Stimulated activated naive B cell treated with anti-CD40 and anti-IgM and Interleukin-4, amounts not matched to agents 10 μg/mL and 1 μg/mL and 100 μg/mL, for 72 hours (primary cell): ENCODE measurements around the gene NOL4.

Source experiments
- ATAC-seq, 2 donors: fragments of 150-1000 bp; cut with Tn5 transposase; replicated peaks; 2 replicates each; pipeline ENCODE4 v1.10.0; 2021; ENCODE audit warnings: moderate library complexity in 1 of 2
- DNase-seq: peaks from one replicate; pipeline ENCODE4 v3.0.0; 2021
- H3K27ac Mint-ChIP-seq: one replicate; pipeline ENCODE4 v1.8.0; 2022; ENCODE audit warnings: mild to moderate bottlenecking, mixed read lengths
- H3K27me3 Mint-ChIP-seq, 2 donors: one replicate each; pipeline ENCODE4 v1.8.0; 2022; ENCODE audit warnings: mixed read lengths in 2 of 2
- H3K36me3 Mint-ChIP-seq, 2 donors: one replicate each; pipeline ENCODE4 v1.8.0; 2022; ENCODE audit warnings: mixed read lengths in 2 of 2, mild to moderate bottlenecking in 1 of 2
- H3K4me1 Mint-ChIP-seq, 2 donors: one replicate each; pipeline ENCODE4 v1.8.0; 2022; ENCODE audit warnings: mixed read lengths in 2 of 2, mild to moderate bottlenecking in 1 of 2
- H3K4me3 Mint-ChIP-seq, 2 donors: one replicate each; pipeline ENCODE4 v1.8.0; 2022; ENCODE audit warnings: mild to moderate bottlenecking in 2 of 2, mixed read lengths in 2 of 2, moderate library complexity in 1 of 2
- H3K9me3 Mint-ChIP-seq, 2 donors: one replicate each; pipeline ENCODE4 v1.8.0; 2022; ENCODE audit warnings: mixed read lengths in 2 of 2, mild to moderate bottlenecking in 1 of 2

NOL4 gene

DNA sequence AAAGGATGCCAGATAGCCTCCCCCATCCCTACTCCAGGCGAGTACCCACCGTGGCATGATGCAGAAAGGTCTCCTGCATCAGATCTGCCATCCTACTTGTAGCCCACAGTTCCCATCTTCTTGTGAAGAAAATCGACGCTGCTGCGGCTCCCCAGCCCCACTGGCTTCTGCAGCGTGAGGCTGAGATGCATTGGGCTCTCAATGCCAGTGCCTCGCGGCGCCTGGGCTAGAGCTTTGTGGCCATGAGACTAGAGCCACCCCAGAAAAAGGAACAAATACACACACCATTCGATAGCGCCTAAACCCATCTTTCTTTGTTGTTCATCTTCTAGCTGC is 2.8 kb downstream of the NOL4 start:
- Mint-ChIP-seq H3K27ac (no peak overlapping the region), H3K36me3 (no peaks in the 10 kb centered on the region), H3K9me3 (peaks cover 0 to 1% of the 10 kb centered on the region in 2 donors), H3K4me3 (peak overlapping the region; percentile 46), H3K27me3 (peaks cover 40 to 54% of the 10 kb centered on the region in 2 donors), H3K4me1 (peaks cover 10 to 15% of the 10 kb centered on the region in 2 donors)
- DNase-seq: no peak
- ATAC-seq: peak in 1 of 2 donors; percentile 10

- Mint-ChIP-seq H3K27ac (no peak overlapping the region), H3K9me3 (peaks cover 0 to 3% of the 10 kb centered on the region in 2 donors), H3K4me1 (peaks cover 10 to 15% of the 10 kb centered on the region in 2 donors), H3K27me3 (peaks cover 39 to 52% of the 10 kb centered on the region in 2 donors), H3K36me3 (no peaks in the 10 kb centered on the region), H3K4me3 (no peak overlapping the region)
- no peak for ATAC-seq
- no peak for DNase-seq
These were observed 4.5 kb downstream of the NOL4 start for GRCh38 chr18:34220081-34220815.

GRCh38 chr18:34219651-34220050 is 5.1 kb downstream of the NOL4 start:
- H3K4me3 Mint-ChIP-seq: no peak overlapping the region
- no peak for ATAC-seq

GRCh38 chr18:34212511-34212910 is 12.2 kb downstream of the NOL4 start:
- no peak for ATAC-seq
- no peaks in the 10 kb centered on the region for H3K4me1 Mint-ChIP-seq
- no peak overlapping the region for H3K27ac Mint-ChIP-seq
- H3K27me3 Mint-ChIP-seq: no peaks in the 10 kb centered on the region
- DNase-seq: no peak
- peaks cover 0 to 1% of the 10 kb centered on the region in 2 donors for H3K9me3 Mint-ChIP-seq
- H3K4me3 Mint-ChIP-seq: no peak overlapping the region
- no peaks in the 10 kb centered on the region for H3K36me3 Mint-ChIP-seq

More at GRCh38 chr18:34219651-34220050, 5.1 kb downstream of the NOL4 start:
- DNase-seq: no peak
- H3K9me3 Mint-ChIP-seq: peaks cover 0 to 3% of the 10 kb centered on the region in 2 donors
- H3K36me3 Mint-ChIP-seq: no peaks in the 10 kb centered on the region
- peaks cover 10 to 15% of the 10 kb centered on the region in 2 donors for H3K4me1 Mint-ChIP-seq
- no peak overlapping the region for H3K27ac Mint-ChIP-seq
- H3K27me3 Mint-ChIP-seq: peaks cover 33 to 46% of the 10 kb centered on the region in 2 donors

- H3K9me3 Mint-ChIP-seq: no peaks in the 10 kb centered on the region
- no peak overlapping the region for H3K27ac Mint-ChIP-seq
- no peaks in the 10 kb centered on the region for H3K4me1 Mint-ChIP-seq
- H3K27me3 Mint-ChIP-seq: no peaks in the 10 kb centered on the region
- no peak for DNase-seq
- H3K4me3 Mint-ChIP-seq: no peak overlapping the region
- ATAC-seq: no peak
- H3K36me3 Mint-ChIP-seq: no peaks in the 10 kb centered on the region
These were observed 17.3 kb downstream of the NOL4 start for GRCh38 chr18:34207344-34207851.

- Mint-ChIP-seq H3K36me3 (no peaks in the 10 kb centered on the region), H3K4me3 (no peak overlapping the region), H3K27me3 (no peaks in the 10 kb centered on the region), H3K4me1 (no peaks in the 10 kb centered on the region), H3K27ac (no peak overlapping the region), H3K9me3 (no peaks in the 10 kb centered on the region)
- ATAC-seq (no peak), DNase-seq (no peak)
These were observed 20.8 kb downstream of the NOL4 start for GRCh38 chr18:34203866-34204265.

DNA sequence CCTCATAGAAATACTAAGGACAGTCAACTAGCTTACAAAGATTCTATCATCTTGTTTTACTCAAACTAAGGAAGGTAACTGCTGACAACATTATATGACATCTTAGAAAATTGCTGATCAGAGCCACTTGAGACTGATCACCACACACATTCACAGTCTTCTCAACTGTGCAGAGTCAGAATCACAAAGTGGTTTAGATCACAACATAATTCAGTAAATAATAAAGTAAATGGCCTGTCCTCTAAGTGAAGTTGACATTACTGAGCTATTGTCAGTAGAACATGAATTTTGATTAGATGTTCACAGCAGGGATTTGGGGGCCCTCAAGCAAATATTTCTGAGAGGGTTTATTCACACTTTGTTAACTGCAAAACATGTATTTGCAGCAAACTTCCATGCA is 28.5 kb downstream of the NOL4 start:
- peaks cover 0 to 2% of the 10 kb centered on the region in 2 donors for H3K9me3 Mint-ChIP-seq
- H3K4me3 Mint-ChIP-seq: no peak overlapping the region
- no peaks in the 10 kb centered on the region for H3K4me1 Mint-ChIP-seq
- H3K36me3 Mint-ChIP-seq: no peaks in the 10 kb centered on the region
- no peak for ATAC-seq
- DNase-seq: no peak
- H3K27ac Mint-ChIP-seq: no peak overlapping the region
- no peaks in the 10 kb centered on the region for H3K27me3 Mint-ChIP-seq

DNA sequence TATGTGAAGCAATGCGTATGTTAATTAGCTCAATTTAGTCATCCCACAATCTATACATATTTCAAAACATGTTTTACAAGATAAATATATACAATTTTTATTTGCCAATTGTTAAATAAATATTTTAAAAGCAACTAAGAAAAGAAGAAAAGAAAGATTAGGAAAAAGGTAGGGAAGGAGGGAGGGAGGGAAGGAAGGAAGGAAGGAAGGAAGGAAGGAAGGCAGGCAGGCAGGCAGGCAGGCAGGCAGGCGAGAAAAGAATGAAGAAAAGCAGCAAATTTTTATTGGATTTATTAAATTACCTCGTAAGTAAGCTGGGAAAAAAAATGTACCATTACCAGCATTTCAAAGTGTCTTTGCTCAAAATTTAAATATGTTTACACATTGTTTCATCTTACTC is 30.5 kb downstream of the NOL4 start:
- H3K27me3 Mint-ChIP-seq: no peaks in the 10 kb centered on the region
- H3K9me3 Mint-ChIP-seq: peaks cover 0 to 2% of the 10 kb centered on the region in 2 donors
- H3K36me3 Mint-ChIP-seq: no peaks in the 10 kb centered on the region
- ATAC-seq (no peak), DNase-seq (no peak)
- no peak overlapping the region for H3K27ac Mint-ChIP-seq
- no peak overlapping the region for H3K4me3 Mint-ChIP-seq
- no peaks in the 10 kb centered on the region for H3K4me1 Mint-ChIP-seq

- Mint-ChIP-seq H3K27ac (no peak overlapping the region), H3K4me3 (no peak overlapping the region), H3K36me3 (no peaks in the 10 kb centered on the region), H3K4me1 (no peaks in the 10 kb centered on the region), H3K9me3 (peaks cover 0 to 2% of the 10 kb centered on the region in 2 donors), H3K27me3 (no peaks in the 10 kb centered on the region)
- DNase-seq (no peak), ATAC-seq (no peak)
These were observed 34.9 kb downstream of the NOL4 start for GRCh38 chr18:34189656-34190435.
